ENCODE results near the gene PEMT.

PEMT gene

GRCh38 chr17:17603178-17603894 is 11.8 kb upstream of the PEMT start:
- H3K27ac ChIP-seq (replicated peaks), result no peak overlapping the region
- no peaks in the 10 kb centered on the region for H3K27me3 ChIP-seq (ENCODE audit: insufficient read depth, poor library complexity, severe bottlenecking)
- no peak for TF ChIP-seq CTCF (IDR thresholded peaks at IDR 0.05; ENCODE audit: insufficient read depth, low read length)
- TF ChIP-seq, protein P1, sequence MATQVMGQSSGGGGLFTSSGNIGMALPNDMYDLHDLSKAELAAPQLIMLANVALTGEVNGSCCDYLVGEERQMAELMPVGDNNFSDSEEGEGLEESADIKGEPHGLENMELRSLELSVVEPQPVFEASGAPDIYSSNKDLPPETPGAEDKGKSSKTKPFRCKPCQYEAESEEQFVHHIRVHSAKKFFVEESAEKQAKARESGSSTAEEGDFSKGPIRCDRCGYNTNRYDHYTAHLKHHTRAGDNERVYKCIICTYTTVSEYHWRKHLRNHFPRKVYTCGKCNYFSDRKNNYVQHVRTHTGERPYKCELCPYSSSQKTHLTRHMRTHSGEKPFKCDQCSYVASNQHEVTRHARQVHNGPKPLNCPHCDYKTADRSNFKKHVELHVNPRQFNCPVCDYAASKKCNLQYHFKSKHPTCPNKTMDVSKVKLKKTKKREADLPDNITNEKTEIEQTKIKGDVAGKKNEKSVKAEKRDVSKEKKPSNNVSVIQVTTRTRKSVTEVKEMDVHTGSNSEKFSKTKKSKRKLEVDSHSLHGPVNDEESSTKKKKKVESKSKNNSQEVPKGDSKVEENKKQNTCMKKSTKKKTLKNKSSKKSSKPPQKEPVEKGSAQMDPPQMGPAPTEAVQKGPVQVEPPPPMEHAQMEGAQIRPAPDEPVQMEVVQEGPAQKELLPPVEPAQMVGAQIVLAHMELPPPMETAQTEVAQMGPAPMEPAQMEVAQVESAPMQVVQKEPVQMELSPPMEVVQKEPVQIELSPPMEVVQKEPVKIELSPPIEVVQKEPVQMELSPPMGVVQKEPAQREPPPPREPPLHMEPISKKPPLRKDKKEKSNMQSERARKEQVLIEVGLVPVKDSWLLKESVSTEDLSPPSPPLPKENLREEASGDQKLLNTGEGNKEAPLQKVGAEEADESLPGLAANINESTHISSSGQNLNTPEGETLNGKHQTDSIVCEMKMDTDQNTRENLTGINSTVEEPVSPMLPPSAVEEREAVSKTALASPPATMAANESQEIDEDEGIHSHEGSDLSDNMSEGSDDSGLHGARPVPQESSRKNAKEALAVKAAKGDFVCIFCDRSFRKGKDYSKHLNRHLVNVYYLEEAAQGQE (IDR thresholded peaks at IDR 0.05; ENCODE audit: insufficient replicate concordance, low read depth), result no peak
- no peak for TF ChIP-seq GABPA (IDR thresholded peaks at IDR 0.05; ENCODE audit: low read depth)
- TF ChIP-seq SPI1 (IDR thresholded peaks at IDR 0.05; ENCODE audit: borderline replicate concordance, low read depth), result no peak
- TF ChIP-seq POLR2AphosphoS5 (IDR thresholded peaks at IDR 0.05; ENCODE audit: low read depth), result no peak
- H3K4me3 ChIP-seq (replicated peaks; ENCODE audit: insufficient read depth, low read length), result no peak overlapping the region
- DNase-seq (ENCODE audit: low read depth in 1 of 2, low spot score in 1 of 2), result no peak

GRCh38 chr17:17599965-17600364 is 8.5 kb upstream of the PEMT start:
- no peak overlapping the region for H3K27ac ChIP-seq (replicated peaks)
- TF ChIP-seq, protein P1 (IDR thresholded peaks at IDR 0.05; ENCODE audit: insufficient replicate concordance, low read depth), result no peak
- TF ChIP-seq SPI1 (IDR thresholded peaks at IDR 0.05; ENCODE audit: borderline replicate concordance, low read depth) (no peak), CTCF (IDR thresholded peaks at IDR 0.05; ENCODE audit: insufficient read depth, low read length) (no peak)
- no peaks in the 10 kb centered on the region for H3K27me3 ChIP-seq (ENCODE audit: insufficient read depth, poor library complexity, severe bottlenecking)
- H3K4me3 ChIP-seq (replicated peaks; ENCODE audit: insufficient read depth, low read length), result no peak overlapping the region
- no peak for DNase-seq (ENCODE audit: low read depth in 1 of 2, low spot score in 1 of 2)

DNA sequence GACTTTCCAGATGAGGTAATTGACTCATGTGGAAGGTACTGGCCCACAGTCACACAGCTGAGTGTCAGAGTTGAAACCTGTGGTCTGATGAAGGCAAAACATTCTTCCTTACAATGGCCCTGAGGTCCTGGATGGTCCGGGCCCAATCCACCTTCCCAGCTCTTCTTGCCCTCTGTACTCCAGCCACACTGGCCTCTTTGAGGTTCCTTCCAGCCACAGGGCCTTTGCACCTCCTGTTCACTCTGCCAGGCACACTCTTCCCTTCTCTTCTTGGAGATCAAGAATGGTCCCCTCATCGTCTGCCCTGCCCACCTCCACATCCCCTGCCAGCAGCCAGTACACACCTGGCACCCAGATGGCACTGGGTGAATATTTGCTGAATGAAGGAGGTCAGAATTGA is 6.5 kb upstream of the PEMT start:
- TF ChIP-seq SPI1 (IDR thresholded peaks at IDR 0.05; ENCODE audit: borderline replicate concordance, low read depth) (no peak), GABPA (IDR thresholded peaks at IDR 0.05; ENCODE audit: low read depth) (no peak), POLR2AphosphoS5 (IDR thresholded peaks at IDR 0.05; ENCODE audit: low read depth) (no peak), CTCF (IDR thresholded peaks at IDR 0.05; ENCODE audit: insufficient read depth, low read length) (no peak)
- TF ChIP-seq, protein P1 (IDR thresholded peaks at IDR 0.05; ENCODE audit: insufficient replicate concordance, low read depth), result no peak
- no peak for DNase-seq (ENCODE audit: low read depth in 1 of 2, low spot score in 1 of 2)

More for the DNA sequence above, 6.5 kb upstream of the PEMT start:
- Histone ChIP-seq H3K27me3 (ENCODE audit: insufficient read depth, poor library complexity, severe bottlenecking) (no peaks in the 10 kb centered on the region), H3K27ac (replicated peaks) (no peak overlapping the region), H3K4me3 (replicated peaks; ENCODE audit: insufficient read depth, low read length) (no peak overlapping the region)
